Muscle of leg (tissue), 9 donors: ENCODE data around the gene KRT17. TPM values are rescaled to one million over a fixed set of nuclear protein-coding genes. Genes with fewer than 3 reads are reported as not detected.

Source experiments
- polyA plus RNA-seq, 8 donors: library from polyadenylated mRNA; unstranded; fragments of 120-200 nt; gene quantifications; one replicate each; pipeline versions ENCODE4 v1.2.1 to v1.2.3, GENCODE V29; 2013; ENCODE audit warnings: inconsistent platforms in 1 of 8, low replicate concordance in 1 of 8; ENCODE audit not compliant: insufficient read length in 8 of 8, insufficient read depth in 1 of 8
- total RNA-seq: library from RNA; stranded (reverse); fragments of 120-200 nt; gene quantifications from one replicate; pipeline ENCODE4 v1.2.4, GENCODE V29; 2013

KRT17 gene
- total and polyA plus RNA-seq, 9 donors = 0.72 to 243 (median 1.6) TPM

Other genes starting within 250 kb of the KRT17 start
- gene KRT34, start 242.3 kb downstream of the KRT17 start, total RNA-seq = not detected
- gene KRT34, start 242.3 kb downstream of the KRT17 start, polyA plus RNA-seq = not detected
- gene KRT31, start 227.0 kb downstream of the KRT17 start, total RNA-seq = 3.3 TPM
- 1 to 10 TPM; 3.9 to 6.4 (median 5.7) TPM for gene KRT31, start 227.0 kb downstream of the KRT17 start, polyA plus RNA-seq
- not detected for gene KRT37, start 200.0 kb downstream of the KRT17 start, total RNA-seq
- not detected for gene KRT37, start 200.0 kb downstream of the KRT17 start, polyA plus RNA-seq
- not detected for gene KRT38, start 183.6 kb downstream of the KRT17 start, total RNA-seq
- gene KRT38, start 183.6 kb downstream of the KRT17 start, polyA plus RNA-seq = not detected
- not detected for gene KRT32, start 157.2 kb downstream of the KRT17 start, total RNA-seq
- gene KRT32, start 157.2 kb downstream of the KRT17 start, polyA plus RNA-seq = not detected
- gene KRT35, start 143.4 kb downstream of the KRT17 start, total RNA-seq = not detected
- gene KRT35, start 143.4 kb downstream of the KRT17 start, polyA plus RNA-seq = under 1 TPM in 1 of 8 donors, not detected in 7; 0.08 TPM
- not detected for gene KRT36, start 134.7 kb downstream of the KRT17 start, total RNA-seq
- not detected for gene KRT36, start 134.7 kb downstream of the KRT17 start, polyA plus RNA-seq
- 0.13 TPM for gene KRT13, start 119.0 kb downstream of the KRT17 start, total RNA-seq
- gene KRT13, start 119.0 kb downstream of the KRT17 start, polyA plus RNA-seq = 100 to 1,000 TPM in 1 of 8 donors, 1 to 10 TPM in 1, under 1 TPM in 5, not detected in 1; 0.16 to 177 (median 0.73) TPM
- 0.31 TPM for gene KRT15, start 105.7 kb downstream of the KRT17 start, total RNA-seq
- gene KRT15, start 105.7 kb downstream of the KRT17 start, polyA plus RNA-seq = 10 to 100 TPM in 1 of 8 donors, 1 to 10 TPM in 1, under 1 TPM in 4, not detected in 2; 0.04 to 68.8 (median 0.20) TPM
- 0.62 TPM for gene KRT19, start 96.3 kb downstream of the KRT17 start, total RNA-seq
- gene KRT19, start 96.3 kb downstream of the KRT17 start, polyA plus RNA-seq = 10 to 100 TPM in 1 of 8 donors, 1 to 10 TPM in 4, under 1 TPM in 3; 0.31 to 45.2 (median 1.1) TPM
- gene KRT9, start 52.5 kb downstream of the KRT17 start, total RNA-seq = not detected
- gene KRT9, start 52.5 kb downstream of the KRT17 start, polyA plus RNA-seq = under 1 TPM in 1 of 8 donors, not detected in 7; 0.12 TPM
- gene KRT14, start 37.7 kb downstream of the KRT17 start, total RNA-seq = 0.04 TPM
- 10 to 100 TPM in 1 of 8 donors, 1 to 10 TPM in 1, under 1 TPM in 5, not detected in 1; 0.24 to 49.4 (median 0.61) TPM for gene KRT14, start 37.7 kb downstream of the KRT17 start, polyA plus RNA-seq
- gene KRT16, start 11.8 kb downstream of the KRT17 start, total RNA-seq = not detected
- under 1 TPM in 1 of 8 donors, not detected in 7; 0.83 TPM for gene KRT16, start 11.8 kb downstream of the KRT17 start, polyA plus RNA-seq
- gene EIF1, start 64.3 kb upstream of the KRT17 start, total RNA-seq = 224 TPM
- gene EIF1, start 64.3 kb upstream of the KRT17 start, polyA plus RNA-seq = 100 to 1,000 TPM; 764 to 855 (median 812) TPM
- not detected for gene GAST, start 87.8 kb upstream of the KRT17 start, total RNA-seq
- gene GAST, start 87.8 kb upstream of the KRT17 start, polyA plus RNA-seq = under 1 TPM in 1 of 8 donors, not detected in 7; 0.79 TPM
- 0.04 TPM for gene HAP1, start 110.1 kb upstream of the KRT17 start, total RNA-seq
- under 1 TPM in 4 of 8 donors, not detected in 4; 0.04 to 0.09 (median 0.05) TPM for gene HAP1, start 110.1 kb upstream of the KRT17 start, polyA plus RNA-seq
- gene JUP, start 162.1 kb upstream of the KRT17 start, total RNA-seq = 18.6 TPM
- 10 to 100 TPM; 27.6 to 65.2 (median 37.3) TPM for gene JUP, start 162.1 kb upstream of the KRT17 start, polyA plus RNA-seq
- gene P3H4, start 187.4 kb upstream of the KRT17 start, total RNA-seq = 39.7 TPM
- 10 to 100 TPM; 35.5 to 68.4 (median 47.0) TPM for gene P3H4, start 187.4 kb upstream of the KRT17 start, polyA plus RNA-seq
- 141 TPM for gene FKBP10, start 188.4 kb upstream of the KRT17 start, total RNA-seq
- 100 to 1,000 TPM; 113 to 226 (median 154) TPM for gene FKBP10, start 188.4 kb upstream of the KRT17 start, polyA plus RNA-seq
- 54.8 TPM for gene NT5C3B, start 211.7 kb upstream of the KRT17 start, total RNA-seq
- 10 to 100 TPM; 36.8 to 60.1 (median 47.9) TPM for gene NT5C3B, start 211.7 kb upstream of the KRT17 start, polyA plus RNA-seq
- 0.09 TPM for gene KLHL10, start 213.2 kb upstream of the KRT17 start, total RNA-seq
- under 1 TPM in 7 of 8 donors, not detected in 1; 0.08 to 0.51 (median 0.23) TPM for gene KLHL10, start 213.2 kb upstream of the KRT17 start, polyA plus RNA-seq
- 15.8 TPM for gene KLHL11, start 240.8 kb upstream of the KRT17 start, total RNA-seq
- gene KLHL11, start 240.8 kb upstream of the KRT17 start, polyA plus RNA-seq = 1 to 10 TPM; 3.2 to 6.3 (median 5.2) TPM